ENCODE measurements around the gene TULP3. TPM values are rescaled to one million over a fixed set of nuclear protein-coding genes. Genes with fewer than 3 reads are reported as not detected.
A peak's percentile ranks its signal among the peaks of the same experiment; 100 is the strongest.

TULP3 gene
- total RNA-seq, 2 donors from 2014 or later = 10.1 to 12.6 TPM

DNA sequence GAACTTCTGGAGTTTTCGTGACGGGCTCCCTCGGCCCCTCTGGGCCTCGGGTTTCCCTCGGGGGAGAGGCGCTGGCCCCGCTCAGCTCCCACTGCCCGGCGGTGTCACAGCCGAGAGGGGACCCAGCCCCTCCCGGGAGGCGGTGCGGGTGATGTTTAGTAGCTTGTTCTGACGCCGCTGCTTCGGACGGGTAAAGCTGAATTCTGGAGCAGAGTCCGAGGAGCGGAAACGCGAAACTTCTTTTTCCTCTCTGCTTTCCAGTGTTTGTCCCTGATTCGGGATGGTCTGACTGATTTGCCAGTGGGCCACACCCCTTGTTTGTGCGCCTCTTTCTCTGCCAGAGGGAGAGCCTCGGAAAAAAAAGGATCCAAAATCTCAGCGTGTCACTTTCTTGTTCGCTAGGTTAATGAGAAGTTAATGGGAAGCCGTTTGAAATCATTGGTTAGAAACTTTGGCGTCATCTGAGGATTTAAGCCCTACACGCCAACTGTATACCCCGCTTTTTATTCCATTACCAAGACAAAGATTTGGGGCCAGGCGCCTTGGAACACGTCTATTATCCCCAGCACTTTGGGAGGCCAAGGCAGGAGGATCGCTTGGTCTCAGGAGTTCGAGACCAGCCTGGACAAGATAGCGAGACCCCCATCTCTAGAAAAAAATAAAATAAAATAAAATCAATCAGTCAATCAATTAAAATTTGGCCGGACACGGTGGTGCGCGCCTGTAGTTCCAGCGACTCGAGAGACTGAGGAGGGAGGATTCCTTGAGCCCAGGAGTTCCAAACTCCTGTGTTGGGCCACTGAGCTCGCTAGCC, 756 bp downstream of the TULP3 start:
- TF ChIP-seq, protein P1, sequence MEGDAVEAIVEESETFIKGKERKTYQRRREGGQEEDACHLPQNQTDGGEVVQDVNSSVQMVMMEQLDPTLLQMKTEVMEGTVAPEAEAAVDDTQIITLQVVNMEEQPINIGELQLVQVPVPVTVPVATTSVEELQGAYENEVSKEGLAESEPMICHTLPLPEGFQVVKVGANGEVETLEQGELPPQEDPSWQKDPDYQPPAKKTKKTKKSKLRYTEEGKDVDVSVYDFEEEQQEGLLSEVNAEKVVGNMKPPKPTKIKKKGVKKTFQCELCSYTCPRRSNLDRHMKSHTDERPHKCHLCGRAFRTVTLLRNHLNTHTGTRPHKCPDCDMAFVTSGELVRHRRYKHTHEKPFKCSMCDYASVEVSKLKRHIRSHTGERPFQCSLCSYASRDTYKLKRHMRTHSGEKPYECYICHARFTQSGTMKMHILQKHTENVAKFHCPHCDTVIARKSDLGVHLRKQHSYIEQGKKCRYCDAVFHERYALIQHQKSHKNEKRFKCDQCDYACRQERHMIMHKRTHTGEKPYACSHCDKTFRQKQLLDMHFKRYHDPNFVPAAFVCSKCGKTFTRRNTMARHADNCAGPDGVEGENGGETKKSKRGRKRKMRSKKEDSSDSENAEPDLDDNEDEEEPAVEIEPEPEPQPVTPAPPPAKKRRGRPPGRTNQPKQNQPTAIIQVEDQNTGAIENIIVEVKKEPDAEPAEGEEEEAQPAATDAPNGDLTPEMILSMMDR (IDR thresholded peaks at IDR 0.05) = no peak
- Histone ChIP-seq H3K4me1 (no peaks in the 10 kb centered on the region), H3K36me3 (no peaks in the 10 kb centered on the region), H3K27me3 (no peaks in the 10 kb centered on the region), H3K4me3 (peak overlapping the region; percentile 81), H3K27ac (peak overlapping the region; percentile 84), H3K9ac (ENCODE audit: low read depth in 2 of 2, low read length in 2 of 2) (peak overlapping the region; percentile 85 to 87), H3K9me3 (no peaks in the 10 kb centered on the region)
- intact Hi-C loops (cut with DNase I) = no loop called here
- DNase-seq = peak; percentile 57

DNA sequence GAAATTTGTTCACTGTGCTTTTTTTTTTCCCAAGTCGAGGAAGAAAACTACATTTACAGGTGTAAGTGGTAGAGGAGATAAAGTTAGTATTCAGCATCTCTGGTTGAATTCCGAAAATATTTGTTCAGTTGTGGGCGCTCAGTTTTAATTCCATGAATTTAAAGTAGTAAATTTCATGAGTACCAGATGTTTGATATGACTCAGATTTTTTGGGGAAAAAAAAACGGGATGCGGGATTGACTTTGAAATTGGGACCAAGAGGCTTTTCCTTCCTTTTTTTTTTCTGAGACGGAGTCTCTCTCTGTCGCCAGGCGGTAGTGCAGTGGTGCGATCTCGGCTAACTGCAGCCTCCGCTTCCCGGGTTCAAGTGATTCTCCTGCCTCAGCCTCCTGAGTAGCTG, 1.6 kb downstream of the TULP3 start:
- H3K4me3 ChIP-seq = no peak overlapping the region
- intact Hi-C loops (cut with DNase I) = no loop called here
- H3K27ac ChIP-seq = no peak overlapping the region
- H3K36me3 ChIP-seq = no peaks in the 10 kb centered on the region
- no peak for DNase-seq
- no peak overlapping the region for H3K9ac ChIP-seq (ENCODE audit: low read depth in 2 of 2, low read length in 2 of 2)
- H3K9me3 ChIP-seq = no peaks in the 10 kb centered on the region
- H3K27me3 ChIP-seq = no peaks in the 10 kb centered on the region
- TF ChIP-seq, protein P1 (IDR thresholded peaks at IDR 0.05) = no peak
- H3K4me1 ChIP-seq = no peaks in the 10 kb centered on the region

DNA sequence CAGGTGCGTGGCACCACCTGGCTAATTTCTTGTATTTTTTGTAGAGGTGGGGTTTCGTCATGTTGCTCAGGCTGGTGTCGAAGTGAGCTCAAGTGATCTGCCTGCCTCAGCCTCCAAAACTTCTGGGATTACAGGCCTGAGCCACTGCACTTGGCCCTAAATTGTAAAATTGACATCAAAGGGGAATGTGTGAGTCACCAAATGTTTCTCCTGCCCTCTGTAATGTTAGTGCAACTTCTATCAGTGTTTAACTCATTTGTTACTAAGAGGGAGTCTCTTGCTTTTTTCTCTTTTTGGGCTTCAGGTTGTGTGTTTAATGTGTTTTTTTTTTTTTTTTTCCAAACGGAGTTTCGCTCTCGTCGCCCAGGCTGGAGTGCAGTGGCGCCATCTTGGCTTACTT, 2.3 kb downstream of the TULP3 start:
- no peaks in the 10 kb centered on the region for H3K4me1 ChIP-seq
- no peak overlapping the region for H3K4me3 ChIP-seq
- no peak overlapping the region for H3K9ac ChIP-seq (ENCODE audit: low read depth in 2 of 2, low read length in 2 of 2)
- H3K27me3 ChIP-seq = no peaks in the 10 kb centered on the region
- no peaks in the 10 kb centered on the region for H3K36me3 ChIP-seq
- no peaks in the 10 kb centered on the region for H3K9me3 ChIP-seq
- no peak for DNase-seq
- intact Hi-C loops (cut with DNase I) = no loop called here
- TF ChIP-seq, protein P1 (IDR thresholded peaks at IDR 0.05) = no peak
- H3K27ac ChIP-seq = no peak overlapping the region

DNA sequence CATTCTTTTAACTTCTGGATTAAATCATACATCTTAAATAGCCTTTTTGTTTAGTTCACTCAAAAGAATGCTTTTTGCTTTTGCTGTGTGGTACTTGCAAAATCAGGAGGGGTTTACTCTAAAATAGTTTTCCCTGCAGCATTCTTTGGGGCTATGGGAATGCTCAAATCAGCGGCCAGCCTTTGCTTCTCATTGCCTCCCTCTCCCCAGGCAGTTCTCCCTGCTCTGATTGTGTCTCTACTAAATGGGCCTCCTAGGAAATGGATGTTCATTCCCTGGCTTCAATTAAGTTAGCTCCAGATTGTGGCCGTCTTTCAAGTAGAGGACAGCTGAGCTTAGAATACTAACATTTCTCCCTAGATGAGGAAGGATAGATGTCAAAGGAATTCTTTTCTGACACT, 4.4 kb downstream of the TULP3 start:
- H3K9ac ChIP-seq (ENCODE audit: low read depth in 2 of 2, low read length in 2 of 2) = no peak overlapping the region
- H3K4me1 ChIP-seq = no peaks in the 10 kb centered on the region
- no peak overlapping the region for H3K4me3 ChIP-seq
- H3K27ac ChIP-seq = no peak overlapping the region
- no peaks in the 10 kb centered on the region for H3K9me3 ChIP-seq
- no peaks in the 10 kb centered on the region for H3K36me3 ChIP-seq
- DNase-seq = no peak
- no peaks in the 10 kb centered on the region for H3K27me3 ChIP-seq
- intact Hi-C loops (cut with DNase I) = no loop called here
- TF ChIP-seq, protein P1 (IDR thresholded peaks at IDR 0.05) = no peak

DNA sequence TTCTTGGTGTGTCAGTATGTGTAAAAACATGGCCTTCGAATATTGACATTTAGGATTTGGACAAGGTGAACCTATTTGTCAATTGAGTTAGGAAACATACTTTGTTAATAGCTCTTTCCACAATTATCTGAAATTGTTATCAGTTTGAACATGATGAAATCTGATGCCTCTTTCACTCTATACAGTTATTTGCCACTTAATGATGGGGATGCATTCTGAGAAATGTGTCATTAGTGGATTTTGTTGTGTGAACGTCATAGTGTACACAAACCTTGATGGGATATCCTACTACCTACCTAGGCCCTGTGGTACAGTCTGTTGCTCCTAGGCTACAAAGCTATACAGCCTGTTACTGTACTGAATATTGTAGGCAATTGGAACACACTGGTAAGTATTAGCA, 4.8 kb downstream of the TULP3 start:
- intact Hi-C loops (cut with DNase I) = no loop called here
- H3K27ac ChIP-seq = no peak overlapping the region

More for the DNA sequence above, 4.8 kb downstream of the TULP3 start:
- Histone ChIP-seq H3K36me3 (no peaks in the 10 kb centered on the region), H3K4me3 (no peak overlapping the region), H3K27me3 (no peaks in the 10 kb centered on the region), H3K4me1 (no peaks in the 10 kb centered on the region), H3K9me3 (no peaks in the 10 kb centered on the region), H3K9ac (ENCODE audit: low read depth in 2 of 2, low read length in 2 of 2) (no peak overlapping the region)
- DNase-seq = no peak
- TF ChIP-seq, protein P1 (IDR thresholded peaks at IDR 0.05) = no peak
